GM12872 (cell line): ENCODE results near the gene WNT16.

ENCODE experiments used
- CTCF ChIP-seq: IDR thresholded peaks from 3 replicates; pipeline ENCODE4 v1.5.1; 2011; ENCODE audit warnings: low read depth, mild to moderate bottlenecking, low read length, moderate library complexity; ENCODE audit not compliant: insufficient read depth

WNT16 gene

GRCh38 chr7:121331048-121331447 is 2.2 kb downstream of the WNT16 start:
- no peak for TF ChIP-seq CTCF

GRCh38 chr7:121331574-121331973 is 2.8 kb downstream of the WNT16 start:
- no peak for TF ChIP-seq CTCF

- no peak for TF ChIP-seq CTCF
These were observed 5.6 kb downstream of the WNT16 start for GRCh38 chr7:121334376-121334775.

- no peak for TF ChIP-seq CTCF
These were observed 6.3 kb downstream of the WNT16 start for GRCh38 chr7:121334875-121335648.

GRCh38 chr7:121336579-121336978 is 7.8 kb downstream of the WNT16 start:
- no peak for TF ChIP-seq CTCF

GRCh38 chr7:121337398-121337797 is 8.6 kb downstream of the WNT16 start:
- TF ChIP-seq CTCF: 0 out of 3 replicates have a peak, but pooled peaks have one; percentile 31

GRCh38 chr7:121339082-121339481 is 10.3 kb downstream of the WNT16 start:
- TF ChIP-seq CTCF: no peak
